T-helper 1 cell treated with Interleukin-12 subunit alpha and Interleukin-12 subunit beta and Interleukin-4 antibody, amounts not matched to agents 30 ng/mL and 1 ng/mL, for 36 hours (primary cell): ENCODE data around the gene ACO1. TPM values are rescaled to one million over a fixed set of nuclear protein-coding genes. Genes with fewer than 3 reads are reported as not detected.

Experiments used
- intact Hi-C: fragments of 100-400 bp; cut with micrococcal nuclease; formaldehyde crosslinking; loops from one replicate; pipeline ENCODE4 v1.15.1; 2024
- total RNA-seq: library from RNA; stranded (reverse); gene quantifications from 2 replicates; pipeline ENCODE4 v1.2.3, GENCODE V29; 2022

ACO1 gene
- total RNA-seq, 1 donor from 2014 or later, result 6.9 TPM

DNA sequence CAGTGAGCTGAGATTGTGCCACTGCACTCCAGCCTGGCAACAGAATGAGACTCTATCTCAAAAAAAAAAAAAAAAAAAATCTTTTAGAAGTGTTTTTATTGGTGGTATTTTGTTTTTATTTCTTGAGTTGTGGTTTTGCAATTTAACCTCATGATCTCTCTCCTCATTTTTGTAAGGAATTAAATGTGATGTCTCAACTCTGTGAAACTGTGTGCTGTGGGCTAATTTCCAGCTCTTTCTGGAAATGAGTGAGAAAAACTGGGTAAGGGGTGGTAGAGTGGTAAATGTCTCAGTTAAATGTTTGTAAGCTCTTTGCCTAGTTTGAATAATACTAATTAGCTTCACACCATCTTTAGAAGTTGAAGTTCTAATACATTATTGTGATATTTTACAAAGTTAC is 29.0 kb downstream of the ACO1 start:
- intact Hi-C loops, result no loop called here

DNA sequence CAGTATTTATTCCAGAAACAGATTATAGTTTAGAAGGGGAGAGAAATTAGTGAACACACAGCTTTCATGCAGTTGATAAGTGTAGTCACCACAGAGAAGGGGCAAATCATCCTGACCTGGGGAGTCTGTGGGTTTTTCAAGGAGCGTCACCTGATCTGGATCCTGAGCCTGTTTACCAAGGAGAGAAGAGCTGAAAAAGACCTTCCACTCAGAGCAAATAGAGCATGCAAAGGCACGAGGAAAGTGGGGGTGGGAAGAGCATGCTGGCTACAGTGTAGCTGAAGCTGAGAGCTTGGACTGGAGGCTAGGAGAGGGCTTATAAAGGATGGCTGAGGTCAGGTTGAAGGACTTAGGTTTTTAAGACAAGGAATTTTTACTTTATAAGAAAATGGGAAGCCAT is 30.4 kb downstream of the ACO1 start:
- intact Hi-C loops, result no loop called here

DNA sequence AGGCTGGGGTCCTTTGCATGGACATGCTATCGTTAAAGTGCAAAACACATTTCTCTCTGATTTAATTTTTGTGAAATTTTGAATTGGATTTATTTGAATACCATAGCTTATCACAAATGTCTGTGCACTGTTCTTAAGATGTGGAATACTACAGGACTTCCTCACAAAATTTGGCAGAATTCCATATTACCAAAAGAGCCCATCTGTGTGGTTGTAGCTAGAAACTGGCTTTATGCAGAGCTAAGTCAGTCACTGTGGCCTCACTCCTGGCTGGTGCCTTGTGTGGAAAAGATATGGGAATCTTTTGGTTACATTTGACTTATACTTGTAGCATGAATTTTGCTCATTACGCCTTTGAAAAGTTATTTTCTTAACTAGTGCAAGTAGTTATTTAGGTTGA is 35.5 kb downstream of the ACO1 start:
- intact Hi-C loops, result no loop called here

GRCh38 chr9:32422237-32422806 is 37.9 kb downstream of the ACO1 start:
- intact Hi-C loops, result no loop called here

GRCh38 chr9:32423371-32423770 is 38.9 kb downstream of the ACO1 start:
- intact Hi-C loops, result no loop called here

- intact Hi-C loops, result no loop called here
Observed at GRCh38 chr9:32424616-32425015, 40.2 kb downstream of the ACO1 start.

- intact Hi-C loops, result no loop called here
Observed at GRCh38 chr9:32426278-32426939, 42.0 kb downstream of the ACO1 start.

DNA sequence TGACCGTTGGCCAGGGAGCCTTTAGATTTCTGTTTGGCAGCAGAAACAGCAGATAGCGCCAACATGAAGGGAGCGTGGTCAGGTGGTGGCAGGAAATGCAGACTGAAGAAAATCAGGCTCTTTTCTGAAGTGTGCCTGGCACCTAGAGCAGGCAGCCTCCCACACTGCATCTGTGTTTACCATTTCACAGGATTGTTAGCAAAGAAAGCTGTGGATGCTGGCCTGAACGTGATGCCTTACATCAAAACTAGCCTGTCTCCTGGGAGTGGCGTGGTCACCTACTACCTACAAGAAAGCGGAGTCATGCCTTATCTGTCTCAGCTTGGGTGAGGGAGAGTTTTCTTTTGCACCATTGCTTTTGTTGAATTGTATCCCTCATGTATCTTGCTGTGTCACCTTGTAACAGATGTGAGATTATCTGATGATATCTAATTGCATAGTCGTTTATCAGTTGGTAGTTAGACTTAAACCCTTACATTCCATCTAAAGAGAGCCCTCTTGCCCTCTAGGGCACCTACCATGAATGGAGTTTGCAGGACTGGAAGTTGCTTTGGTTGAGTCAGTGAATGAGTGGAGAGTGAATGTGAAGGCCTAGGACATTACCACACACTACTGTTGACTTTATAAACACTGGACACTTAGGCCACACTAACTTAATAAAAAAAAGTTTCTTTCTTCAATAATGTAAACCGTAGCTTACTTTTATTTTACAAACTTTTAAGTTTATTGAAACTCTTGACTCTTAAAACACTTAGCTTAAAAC is 42.8 kb downstream of the ACO1 start:
- intact Hi-C loops, result no loop called here

GRCh38 chr9:32430720-32431119 is 46.3 kb downstream of the ACO1 start:
- intact Hi-C loops, result loop anchor here (5.0 kb wide), 1 partner anchor 142 kb away; the partner anchor contains the start of gene NDUFB6

- intact Hi-C loops, result loop anchor here (5.0 kb wide), 1 partner anchor 141 kb away; the partner anchor contains the start of gene NDUFB6
Observed at GRCh38 chr9:32431196-32431595, 46.8 kb downstream of the ACO1 start.

- intact Hi-C loops, result loop anchor here (1.0 to 5.0 kb wide), 2 partner anchors 53 to 140 kb away; partner anchors contain the start of gene NDUFB6
Observed at GRCh38 chr9:32431940-32432555, 47.6 kb downstream of the ACO1 start.

- intact Hi-C loops, result loop anchor here (5.0 kb wide), 1 partner anchor 137 kb away; the partner anchor contains the start of gene NDUFB6
Observed at GRCh38 chr9:32434892-32435291, 50.4 kb downstream of the ACO1 start.

DNA sequence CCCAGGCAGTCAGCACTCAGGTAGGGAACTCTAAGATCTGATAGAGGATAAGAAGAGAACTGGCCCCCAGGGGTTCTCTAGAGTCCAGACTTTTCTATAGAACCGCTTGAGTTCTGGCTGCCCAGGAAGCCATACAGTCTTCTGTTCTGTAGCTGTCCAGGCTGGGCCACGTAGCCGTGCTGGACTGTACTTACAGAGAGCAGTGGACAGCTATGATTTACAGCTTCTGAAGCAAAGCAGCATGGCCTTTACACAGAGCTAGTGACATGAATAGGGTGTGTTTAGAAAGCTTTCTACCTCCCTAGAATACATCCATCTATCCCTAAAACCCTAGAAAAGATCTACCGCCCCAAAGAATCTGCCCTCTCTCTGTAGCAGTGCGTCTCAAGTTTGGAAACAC is 57.2 kb downstream of the ACO1 start:
- intact Hi-C loops, result loop anchor here (5.0 kb wide), 1 partner anchor 86 kb away; the partner anchor contains the start of gene RIGI

- intact Hi-C loops, result loop anchor here (5.0 kb wide), 1 partner anchor 85 kb away; the partner anchor contains the start of gene RIGI
Observed at GRCh38 chr9:32442433-32442832, 58.0 kb downstream of the ACO1 start.

DNA sequence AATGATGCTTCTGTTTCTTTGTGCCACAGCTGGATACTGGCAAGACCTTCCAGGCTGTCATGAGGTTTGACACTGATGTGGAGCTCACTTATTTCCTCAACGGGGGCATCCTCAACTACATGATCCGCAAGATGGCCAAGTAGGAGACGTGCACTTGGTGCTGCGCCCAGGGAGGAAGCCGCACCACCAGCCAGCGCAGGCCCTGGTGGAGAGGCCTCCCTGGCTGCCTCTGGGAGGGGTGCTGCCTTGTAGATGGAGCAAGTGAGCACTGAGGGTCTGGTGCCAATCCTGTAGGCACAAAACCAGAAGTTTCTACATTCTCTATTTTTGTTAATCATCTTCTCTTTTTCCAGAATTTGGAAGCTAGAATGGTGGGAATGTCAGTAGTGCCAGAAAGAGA is 65.5 kb downstream of the ACO1 start:
- intact Hi-C loops, result no loop called here

DNA sequence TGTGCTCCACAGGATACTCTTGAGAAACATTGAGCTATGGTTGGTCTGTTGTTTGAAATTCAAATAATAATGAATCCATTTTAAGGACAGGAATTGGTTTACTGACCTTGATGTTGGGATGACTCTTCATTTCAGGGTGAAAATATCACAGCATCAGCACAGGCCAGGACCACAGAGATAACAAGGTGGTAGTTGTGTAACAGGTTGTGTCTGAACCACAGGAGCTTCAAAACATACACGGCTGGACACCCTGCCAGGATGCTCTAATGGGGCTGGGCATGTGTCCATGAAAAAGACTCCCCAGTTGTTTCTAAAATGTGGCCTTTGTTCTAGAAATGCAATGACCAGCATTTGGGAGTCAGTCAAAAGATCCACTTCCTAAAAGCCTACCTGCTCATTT is 69.8 kb downstream of the ACO1 start:
- intact Hi-C loops, result no loop called here

- intact Hi-C loops, result no loop called here
Observed at GRCh38 chr9:32455738-32456137, 71.3 kb downstream of the ACO1 start.

GRCh38 chr9:32456564-32456963 is 72.1 kb downstream of the ACO1 start:
- intact Hi-C loops, result no loop called here

DNA sequence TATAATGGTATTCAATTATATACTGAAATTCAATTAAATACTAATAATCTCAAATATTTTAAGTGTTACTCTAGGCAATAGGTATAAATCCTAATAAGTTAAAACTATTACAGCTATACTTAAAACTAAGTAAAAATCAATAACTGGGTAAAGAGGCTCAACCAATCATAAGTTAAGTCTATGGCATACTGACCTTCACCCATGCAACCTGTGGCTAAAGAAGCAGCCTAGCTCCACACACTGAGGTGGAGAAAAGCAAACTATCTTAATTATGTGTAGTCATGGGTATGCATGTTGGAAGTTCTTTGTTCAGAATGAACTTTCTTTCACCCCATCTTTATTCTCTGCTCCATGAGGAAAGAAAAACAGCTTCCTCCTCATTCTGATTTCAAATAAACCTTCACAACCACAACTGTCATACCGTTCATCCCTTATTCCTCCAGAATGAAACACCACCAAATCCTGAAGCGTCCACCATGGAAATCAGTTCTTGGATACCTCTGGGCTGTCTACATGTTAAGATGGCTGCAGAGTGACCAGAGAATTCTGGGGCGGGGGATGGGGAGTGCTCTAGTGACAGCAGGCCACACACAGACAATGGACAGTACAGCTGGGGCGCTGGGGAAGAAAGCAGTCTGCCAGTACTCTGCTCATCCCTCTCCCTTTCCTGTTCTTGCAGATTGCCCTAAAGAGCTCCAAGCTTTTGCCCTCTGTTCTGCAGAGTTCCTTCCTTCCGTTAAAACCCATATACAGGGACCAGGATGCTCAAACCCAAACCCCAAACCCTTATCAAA is 79.3 kb downstream of the ACO1 start:
- intact Hi-C loops, result loop anchor here (5.0 kb wide), 1 partner anchor 64 kb away; the partner anchor contains the start of gene RIGI

DNA sequence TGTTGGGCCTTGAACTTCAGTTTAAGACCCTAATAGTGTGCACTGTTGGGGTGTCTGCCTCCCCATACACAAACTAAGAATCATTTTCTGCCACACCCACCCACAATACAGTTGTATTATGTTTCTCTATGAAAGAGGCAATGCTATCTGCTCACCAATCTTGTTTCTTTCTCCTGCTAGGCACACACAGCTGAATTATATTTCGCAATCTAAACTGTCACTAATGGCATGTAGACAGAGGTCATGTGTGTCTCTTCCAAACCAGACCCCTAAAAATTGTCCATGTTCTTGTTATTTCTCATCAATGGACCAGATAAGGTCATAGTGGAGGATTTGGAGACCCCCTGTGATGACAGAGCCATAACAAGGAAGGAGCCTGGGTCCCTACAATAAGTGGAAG is 84.3 kb downstream of the ACO1 start:
- intact Hi-C loops, result no loop called here

GRCh38 chr9:32472344-32472743 is 87.9 kb downstream of the ACO1 start:
- intact Hi-C loops, result no loop called here
